ENCODE results near the gene RFX4.

DNA sequence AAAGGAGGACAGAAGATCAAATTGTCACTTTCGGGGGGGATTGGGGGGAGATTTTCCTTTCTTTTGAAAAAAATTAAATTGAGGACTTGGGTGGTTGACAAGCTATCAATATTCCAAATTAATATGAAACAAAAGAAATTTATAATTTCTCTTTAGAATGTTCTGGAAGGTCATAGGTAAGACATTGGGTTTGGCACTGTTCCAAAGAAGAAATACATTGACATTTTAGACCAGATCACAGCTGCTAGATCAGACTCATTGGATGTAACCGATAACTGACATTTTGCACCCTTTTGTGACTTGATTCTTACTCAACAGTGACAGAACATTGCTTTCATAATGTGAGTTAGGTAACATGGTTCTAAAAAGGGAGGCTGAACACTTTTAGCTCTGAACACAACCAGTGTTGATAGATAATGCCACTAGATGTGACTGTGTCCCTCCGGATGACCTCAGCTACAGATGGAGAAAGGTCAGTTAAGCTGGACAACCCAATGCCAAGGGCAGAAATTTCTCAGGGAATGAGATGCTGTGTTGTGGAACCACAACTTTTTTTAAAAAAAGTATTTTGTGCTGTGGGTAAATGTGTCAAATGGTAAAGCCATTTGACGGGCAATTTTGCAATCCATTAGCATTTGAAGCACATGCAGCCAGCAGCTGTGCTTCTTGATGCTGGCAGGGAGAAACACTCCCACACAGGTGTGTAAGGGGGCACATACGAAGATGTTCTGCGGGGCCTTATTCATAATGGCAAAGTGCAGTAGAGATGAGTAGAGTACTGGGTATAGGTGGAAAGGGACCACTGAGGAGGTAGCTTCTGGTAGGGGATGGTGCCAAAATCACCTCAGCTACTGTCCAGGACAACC is 62.9 kb downstream of the RFX4 start:
- TF ChIP-seq ELK4 (CRISPR knock-in tag; IDR thresholded peaks at IDR 0.05; ENCODE audit: borderline replicate concordance): no peak
- TF ChIP-seq ZFP36 (IDR thresholded peaks at IDR 0.05; ENCODE audit: borderline replicate concordance, low read depth, low read length, partially characterized antibody): no peak
- no peak for TF ChIP-seq TEAD2 (CRISPR knock-in tag; IDR thresholded peaks at IDR 0.05)
- TF ChIP-seq FOXM1 (CRISPR knock-in tag; IDR thresholded peaks at IDR 0.05): no peak
- no peak for TF ChIP-seq TCF12 (IDR thresholded peaks at IDR 0.05)
- TF ChIP-seq TCF12 (CRISPR knock-in tag; IDR thresholded peaks at IDR 0.05): no peak
- TF ChIP-seq, protein P1, sequence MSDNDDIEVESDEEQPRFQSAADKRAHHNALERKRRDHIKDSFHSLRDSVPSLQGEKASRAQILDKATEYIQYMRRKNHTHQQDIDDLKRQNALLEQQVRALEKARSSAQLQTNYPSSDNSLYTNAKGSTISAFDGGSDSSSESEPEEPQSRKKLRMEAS (IDR thresholded peaks at IDR 0.05): no peak
- TF ChIP-seq HMG20B (CRISPR knock-in tag; conservative IDR thresholded peaks at IDR 0.05): no peak
- TF ChIP-seq RAD21 (CRISPR knock-in tag; IDR thresholded peaks at IDR 0.05): no peak
- no peak for TF ChIP-seq HCFC1 (IDR thresholded peaks at IDR 0.05; ENCODE audit: low read depth, low read length)
- TF ChIP-seq, protein P2, sequence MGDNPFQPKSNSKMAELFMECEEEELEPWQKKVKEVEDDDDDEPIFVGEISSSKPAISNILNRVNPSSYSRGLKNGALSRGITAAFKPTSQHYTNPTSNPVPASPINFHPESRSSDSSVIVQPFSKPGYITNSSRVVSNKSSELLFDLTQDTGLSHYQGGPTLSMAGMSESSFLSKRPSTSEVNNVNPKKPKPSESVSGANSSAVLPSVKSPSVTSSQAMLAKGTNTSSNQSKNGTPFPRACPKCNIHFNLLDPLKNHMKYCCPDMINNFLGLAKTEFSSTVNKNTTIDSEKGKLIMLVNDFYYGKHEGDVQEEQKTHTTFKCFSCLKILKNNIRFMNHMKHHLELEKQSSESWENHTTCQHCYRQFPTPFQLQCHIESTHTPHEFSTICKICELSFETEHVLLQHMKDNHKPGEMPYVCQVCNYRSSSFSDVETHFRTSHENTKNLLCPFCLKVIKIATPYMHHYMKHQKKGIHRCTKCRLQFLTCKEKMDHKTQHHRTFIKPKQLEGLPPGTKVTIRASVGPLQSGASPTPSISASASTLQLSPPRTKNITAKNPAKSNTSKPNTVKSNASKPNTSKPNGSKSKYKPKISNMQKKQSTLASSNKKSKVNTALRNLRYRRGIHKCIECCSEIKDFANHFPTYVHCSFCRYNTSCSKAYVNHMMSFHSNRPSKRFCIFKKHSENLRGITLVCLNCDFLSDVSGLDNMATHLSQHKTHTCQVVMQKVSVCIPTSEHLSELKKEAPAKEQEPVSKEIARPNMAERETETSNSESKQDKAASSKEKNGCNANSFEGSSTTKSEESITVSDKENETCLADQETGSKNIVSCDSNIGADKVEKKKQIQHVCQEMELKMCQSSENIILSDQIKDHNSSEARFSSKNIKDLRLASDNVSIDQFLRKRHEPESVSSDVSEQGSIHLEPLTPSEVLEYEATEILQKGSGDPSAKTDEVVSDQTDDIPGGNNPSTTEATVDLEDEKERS (CRISPR knock-in tag; IDR thresholded peaks at IDR 0.05): no peak
- TF ChIP-seq NR2F6 (IDR thresholded peaks at IDR 0.05): no peak
- no peak for TF ChIP-seq NR2F6 (CRISPR knock-in tag; IDR thresholded peaks at IDR 0.05)
- no peak for TF ChIP-seq PRDM4 (CRISPR knock-in tag; IDR thresholded peaks at IDR 0.05; ENCODE audit: borderline replicate concordance)
